BLaER1 treated with 17β-estradiol and CSF1 and Interleukin-3, amounts not matched to agents 10 nM and 100 nM (cell line): Measurements from ENCODE around the gene KIAA1958.

Source experiments
- H3K27ac ChIP-seq, 11 experiments: shearing (Covaris generic); formaldehyde crosslinking; 2 replicates each; pipeline ENCODE4 v1.8.1; 2022
- H3K27me3 ChIP-seq, 11 experiments: shearing (Covaris generic); formaldehyde crosslinking; 2 replicates each; pipeline ENCODE4 v1.8.1; 2022
- H3K36me3 ChIP-seq, 11 experiments: shearing (Covaris generic); formaldehyde crosslinking; 2 replicates each; pipeline ENCODE4 v1.8.1; 2022
- H3K4me1 ChIP-seq, 10 experiments: shearing (Covaris generic); formaldehyde crosslinking; 2 replicates each; pipeline ENCODE4 v1.8.1; 2022
- H3K4me2 ChIP-seq, 11 experiments: shearing (Covaris generic); formaldehyde crosslinking; 2 replicates each; pipeline ENCODE4 v1.8.1; 2022
- H3K4me3 ChIP-seq, 10 experiments: shearing (Covaris generic); formaldehyde crosslinking; 2 replicates each; pipeline ENCODE4 v1.8.1; 2022
- H3K9ac ChIP-seq, 11 experiments: shearing (Covaris generic); formaldehyde crosslinking; 2 replicates each; pipeline ENCODE4 v1.8.1; 2022
- H3K9me3 ChIP-seq, 11 experiments: shearing (Covaris generic); formaldehyde crosslinking; replicated peaks in 1 of 11; 2 replicates each; pipeline ENCODE4 v1.8.1; 2022
- H4K20me1 ChIP-seq, 11 experiments: shearing (Covaris generic); formaldehyde crosslinking; 2 replicates each; pipeline ENCODE4 v1.8.1; 2022
- Cebpa-rat ChIP-seq, 11 experiments: shearing (Covaris generic); IDR thresholded peaks; 2 replicates each; pipeline ENCODE4 v1.8.1; 2022

The KIAA1958 gene

DNA sequence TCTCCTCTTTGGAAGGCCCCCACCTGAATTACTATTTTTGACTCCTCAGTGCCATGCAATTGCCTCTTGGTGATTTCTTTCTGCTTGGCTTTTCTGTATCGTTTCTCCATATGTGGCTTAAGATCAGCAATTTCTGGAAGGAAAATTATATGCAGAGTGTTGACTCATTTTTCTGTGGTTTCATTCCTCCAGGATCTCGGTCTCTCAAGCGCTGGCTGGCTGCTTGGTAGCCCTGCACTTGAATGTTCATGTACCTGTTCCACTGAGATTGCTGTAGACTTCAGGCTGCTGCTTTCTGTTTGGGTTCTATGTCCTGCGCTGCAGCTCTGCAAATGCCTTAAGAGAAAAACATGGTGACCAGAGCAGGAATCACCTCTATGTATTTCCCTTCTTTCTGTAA is 153.7 kb downstream of the KIAA1958 start:
- peaks cover 23 to 56% (median 35%) of the 10 kb centered on the region in 11 experiments for H3K36me3 ChIP-seq
- no peaks in the 10 kb centered on the region for H3K4me1 ChIP-seq
- no peak for TF ChIP-seq Cebpa-rat (IDR thresholded peaks at IDR 0.05)
- no peak overlapping the region for H3K4me2 ChIP-seq
- no peak overlapping the region for H3K4me3 ChIP-seq
- H3K9me3 ChIP-seq: peaks cover 28 to 44% (median 37%) of the 10 kb centered on the region in 11 experiments
- H3K27ac ChIP-seq: no peak overlapping the region
- no peaks in the 10 kb centered on the region for H4K20me1 ChIP-seq
- H3K27me3 ChIP-seq: no peaks in the 10 kb centered on the region
- no peak overlapping the region for H3K9ac ChIP-seq

DNA sequence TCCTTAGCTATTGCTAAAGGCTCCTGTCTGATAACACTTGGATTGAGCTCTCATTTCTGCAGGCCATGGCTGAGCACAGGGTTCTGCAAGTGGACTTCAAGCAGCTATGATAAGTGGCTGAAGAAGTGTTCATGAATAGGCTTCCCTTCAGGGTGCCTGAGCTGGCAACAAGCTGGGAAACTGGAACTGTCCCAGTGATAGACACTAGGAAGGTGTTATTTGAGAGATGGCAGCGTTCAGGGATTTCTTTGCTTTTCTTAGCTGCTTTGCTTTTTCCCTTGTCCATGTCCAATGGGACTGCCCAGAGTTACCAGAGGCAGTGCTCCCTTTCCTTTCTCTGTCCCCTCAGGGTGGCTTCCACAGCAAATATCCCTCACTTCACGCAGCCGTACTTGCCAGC is 155.5 kb downstream of the KIAA1958 start:
- no peak for TF ChIP-seq Cebpa-rat (IDR thresholded peaks at IDR 0.05)
- Histone ChIP-seq H3K36me3 (peaks cover 40 to 72% (median 52%) of the 10 kb centered on the region in 11 experiments), H3K4me1 (no peaks in the 10 kb centered on the region), H3K27me3 (no peaks in the 10 kb centered on the region), H3K9ac (no peak overlapping the region), H4K20me1 (no peaks in the 10 kb centered on the region), H3K4me3 (no peak overlapping the region), H3K27ac (no peak overlapping the region), H3K4me2 (no peak overlapping the region), H3K9me3 (peaks cover 45 to 62% (median 53%) of the 10 kb centered on the region in 11 experiments)

DNA sequence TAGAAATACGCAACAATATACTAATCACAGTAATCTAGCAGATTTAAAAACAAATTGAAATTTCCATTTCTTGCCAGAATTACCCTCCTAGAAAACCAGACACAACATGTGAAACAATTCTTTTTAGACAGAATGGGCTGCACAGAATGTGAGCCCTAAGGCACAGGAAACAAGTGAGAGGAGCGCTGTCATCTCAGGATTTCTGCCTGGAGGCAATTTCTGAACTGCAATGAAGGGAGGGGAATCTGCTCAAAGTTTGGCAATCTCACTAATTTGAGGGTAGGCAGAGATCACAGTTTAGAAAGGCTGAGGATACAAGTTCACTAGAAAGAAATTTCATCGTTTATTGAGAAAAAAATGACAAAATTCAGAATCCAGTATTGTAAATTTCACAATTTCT is 161.0 kb downstream of the KIAA1958 start:
- no peak overlapping the region for H3K27ac ChIP-seq
- TF ChIP-seq Cebpa-rat (IDR thresholded peaks at IDR 0.05): no peak

DNA sequence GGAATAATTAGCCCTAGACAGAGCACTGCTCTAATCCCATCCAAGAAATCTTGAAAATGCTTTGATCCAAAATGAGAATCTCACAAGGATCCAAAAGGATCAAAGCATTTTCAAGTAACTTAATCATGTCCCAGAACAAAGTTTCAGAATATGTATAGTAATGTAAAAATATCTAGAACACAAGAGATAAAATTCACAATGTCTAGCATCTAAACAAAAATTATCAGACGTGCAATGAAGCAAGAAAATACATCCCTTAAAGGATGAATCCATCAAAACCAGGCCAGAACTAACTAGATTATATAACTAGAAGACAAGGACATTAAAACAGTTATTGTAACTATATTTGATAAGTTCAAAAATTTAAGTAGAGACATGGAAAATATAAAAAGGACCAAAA is 162.0 kb downstream of the KIAA1958 start:
- peak overlapping the region in 1 of 10 experiments; percentile 18; a peak in 1 of 20 replicates for H3K4me3 ChIP-seq
- no peaks in the 10 kb centered on the region for H3K27me3 ChIP-seq
- peaks cover 37 to 52% (median 42%) of the 10 kb centered on the region in 11 experiments for H3K9me3 ChIP-seq
- no peak overlapping the region for H3K27ac ChIP-seq
- H3K36me3 ChIP-seq: peaks cover 42 to 76% (median 52%) of the 10 kb centered on the region in 11 experiments
- H4K20me1 ChIP-seq: no peaks in the 10 kb centered on the region
- TF ChIP-seq Cebpa-rat (IDR thresholded peaks at IDR 0.05): no peak
- H3K9ac ChIP-seq: no peak overlapping the region
- no peak overlapping the region for H3K4me2 ChIP-seq
- no peaks in the 10 kb centered on the region for H3K4me1 ChIP-seq

More for the DNA sequence above, 161.0 kb downstream of the KIAA1958 start:
- Histone ChIP-seq H3K9me3 (peaks cover 37 to 54% (median 45%) of the 10 kb centered on the region in 11 experiments), H3K4me2 (no peak overlapping the region), H3K36me3 (peaks cover 40 to 66% (median 50%) of the 10 kb centered on the region in 11 experiments), H3K4me3 (no peak overlapping the region), H3K9ac (no peak overlapping the region), H3K27me3 (no peaks in the 10 kb centered on the region), H3K4me1 (no peaks in the 10 kb centered on the region), H4K20me1 (no peaks in the 10 kb centered on the region)

DNA sequence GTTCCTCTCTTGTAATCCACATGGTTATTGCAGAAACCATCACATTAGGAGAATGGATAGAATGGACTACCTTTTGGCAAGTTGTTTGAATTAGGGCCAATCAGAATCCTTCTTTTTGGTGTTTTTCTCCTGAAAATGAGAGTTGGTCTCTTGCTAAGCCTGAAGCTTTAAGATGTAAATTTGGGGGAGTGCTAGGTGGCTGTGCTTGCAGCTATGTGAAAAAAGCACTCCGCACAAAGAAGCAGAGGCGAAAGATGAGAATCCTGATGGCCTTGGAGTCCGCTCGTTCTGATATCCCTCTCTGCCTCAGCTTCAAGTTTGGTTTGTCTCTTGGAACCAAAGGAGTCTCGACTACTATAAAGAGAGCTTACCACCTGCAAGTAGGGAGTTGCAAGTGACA is 167.7 kb downstream of the KIAA1958 start:
- Histone ChIP-seq H3K36me3 (peaks cover 10 to 45% (median 26%) of the 10 kb centered on the region in 11 experiments), H3K4me1 (no peaks in the 10 kb centered on the region), H3K9me3 (peaks cover 2 to 9% (median 4%) of the 10 kb centered on the region in 11 experiments), H3K4me3 (no peak overlapping the region), H3K9ac (no peak overlapping the region), H3K27me3 (no peaks in the 10 kb centered on the region), H3K4me2 (no peak overlapping the region), H3K27ac (no peak overlapping the region), H4K20me1 (no peaks in the 10 kb centered on the region)
- TF ChIP-seq Cebpa-rat (IDR thresholded peaks at IDR 0.05): no peak

DNA sequence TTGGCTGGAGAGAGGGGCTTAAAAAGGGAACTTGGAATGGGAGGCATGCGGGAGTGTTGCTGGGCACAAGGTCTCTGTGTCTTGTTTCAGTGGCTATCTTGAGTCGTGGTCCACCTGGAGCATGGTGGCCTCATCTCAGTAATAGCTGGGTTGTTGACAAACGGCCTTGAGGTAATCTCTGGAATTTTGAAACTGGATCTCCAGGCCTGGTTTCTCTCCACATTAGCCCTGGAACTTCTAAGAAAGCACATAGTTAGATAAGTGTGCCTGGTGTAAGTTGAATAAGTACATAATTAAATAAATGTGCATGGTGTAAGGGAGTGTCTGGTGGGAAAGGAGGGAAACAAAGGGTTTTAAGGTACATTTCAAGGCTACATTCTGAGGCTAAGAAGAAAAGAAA is 169.0 kb downstream of the KIAA1958 start:
- H3K4me1 ChIP-seq: no peaks in the 10 kb centered on the region
- no peaks in the 10 kb centered on the region for H3K9me3 ChIP-seq
- H4K20me1 ChIP-seq: no peaks in the 10 kb centered on the region
- no peak overlapping the region for H3K27ac ChIP-seq
- H3K4me2 ChIP-seq: no peak overlapping the region
- H3K4me3 ChIP-seq: no peak overlapping the region
- H3K27me3 ChIP-seq: no peaks in the 10 kb centered on the region
- peaks cover 21 to 51% (median 33%) of the 10 kb centered on the region in 11 experiments for H3K36me3 ChIP-seq
- no peak for TF ChIP-seq Cebpa-rat (IDR thresholded peaks at IDR 0.05)
- no peak overlapping the region for H3K9ac ChIP-seq

DNA sequence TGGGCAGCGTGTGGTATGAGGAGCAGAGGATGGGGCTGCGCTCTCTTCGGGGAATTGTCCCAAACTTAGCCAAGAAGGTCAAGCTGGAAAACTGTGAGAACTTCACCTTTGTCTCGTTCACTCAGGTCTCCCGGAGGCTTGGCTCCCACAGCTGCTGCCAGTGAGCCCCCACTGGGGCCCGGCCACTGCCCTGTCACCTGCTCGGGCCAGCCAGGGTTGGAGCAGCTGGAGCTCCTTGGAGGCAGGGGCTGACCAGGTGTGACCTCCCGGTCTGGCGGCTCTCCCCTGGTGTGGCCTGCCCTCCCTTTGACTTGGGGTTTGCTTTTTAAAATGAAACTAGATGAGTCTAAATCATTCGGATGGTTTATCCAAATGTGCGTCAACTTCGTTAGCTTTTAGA is 173.3 kb downstream of the KIAA1958 start:
- no peak overlapping the region for H3K27ac ChIP-seq
- TF ChIP-seq Cebpa-rat (IDR thresholded peaks at IDR 0.05): no peak
- no peak overlapping the region for H3K4me2 ChIP-seq

DNA sequence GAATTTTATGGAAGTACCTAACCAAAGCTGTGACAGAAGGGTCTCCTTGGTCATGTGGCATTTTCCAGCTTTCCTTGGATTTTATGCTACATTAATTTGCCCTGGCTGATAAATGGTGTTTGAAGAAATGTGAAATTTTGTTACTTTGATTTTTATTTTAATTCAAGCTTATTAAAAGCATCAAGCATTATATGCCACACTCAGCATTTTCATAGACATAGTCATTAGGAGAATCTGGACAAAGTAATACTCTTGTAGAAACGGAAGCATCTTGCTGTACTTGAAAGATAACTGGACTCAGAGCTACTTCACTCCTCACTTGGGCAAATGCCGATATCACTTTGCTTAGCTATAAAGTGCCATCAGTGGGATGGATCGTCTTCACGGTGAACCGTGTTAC is 177.1 kb downstream of the KIAA1958 start:
- Histone ChIP-seq H3K27me3 (no peaks in the 10 kb centered on the region), H4K20me1 (no peaks in the 10 kb centered on the region), H3K9me3 (no peaks in the 10 kb centered on the region), H3K4me2 (no peak overlapping the region), H3K36me3 (peaks cover 13 to 30% (median 20%) of the 10 kb centered on the region in 11 experiments), H3K9ac (no peak overlapping the region), H3K4me1 (no peaks in the 10 kb centered on the region), H3K27ac (no peak overlapping the region), H3K4me3 (no peak overlapping the region)
- no peak for TF ChIP-seq Cebpa-rat (IDR thresholded peaks at IDR 0.05)

More for the DNA sequence above, 173.3 kb downstream of the KIAA1958 start:
- H3K9ac ChIP-seq: no peak overlapping the region
- H3K4me1 ChIP-seq: no peaks in the 10 kb centered on the region
- H3K36me3 ChIP-seq: peaks cover 13 to 40% (median 22%) of the 10 kb centered on the region in 11 experiments
- no peaks in the 10 kb centered on the region for H3K27me3 ChIP-seq
- H4K20me1 ChIP-seq: no peaks in the 10 kb centered on the region
- no peak overlapping the region for H3K4me3 ChIP-seq
- H3K9me3 ChIP-seq: no peaks in the 10 kb centered on the region

DNA sequence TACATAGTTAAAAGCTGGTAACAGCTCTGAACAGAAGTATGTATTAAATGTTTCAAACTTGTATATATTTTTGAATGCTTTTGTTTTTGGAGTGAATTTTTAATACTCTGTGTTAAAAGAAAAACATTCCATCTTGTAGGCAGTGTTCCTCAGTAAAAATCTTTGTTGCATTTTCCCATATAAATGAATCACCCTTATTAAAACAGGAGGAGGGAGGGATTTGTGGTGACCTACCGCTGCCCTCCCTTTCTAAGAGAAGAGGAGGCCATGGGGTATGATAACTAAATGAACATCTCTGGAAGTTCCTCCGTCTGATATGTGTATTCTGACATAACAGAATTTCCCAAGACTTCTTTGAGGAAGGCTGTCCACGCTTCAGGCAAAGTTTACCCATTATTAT is 177.9 kb downstream of the KIAA1958 start:
- no peak for TF ChIP-seq Cebpa-rat (IDR thresholded peaks at IDR 0.05)
- H3K4me1 ChIP-seq: no peaks in the 10 kb centered on the region
- no peaks in the 10 kb centered on the region for H4K20me1 ChIP-seq
- H3K4me2 ChIP-seq: no peak overlapping the region
- H3K36me3 ChIP-seq: peaks cover 8 to 22% (median 14%) of the 10 kb centered on the region in 11 experiments
- no peak overlapping the region for H3K27ac ChIP-seq
- no peaks in the 10 kb centered on the region for H3K9me3 ChIP-seq
- H3K4me3 ChIP-seq: no peak overlapping the region
- no peaks in the 10 kb centered on the region for H3K27me3 ChIP-seq
- H3K9ac ChIP-seq: no peak overlapping the region

DNA sequence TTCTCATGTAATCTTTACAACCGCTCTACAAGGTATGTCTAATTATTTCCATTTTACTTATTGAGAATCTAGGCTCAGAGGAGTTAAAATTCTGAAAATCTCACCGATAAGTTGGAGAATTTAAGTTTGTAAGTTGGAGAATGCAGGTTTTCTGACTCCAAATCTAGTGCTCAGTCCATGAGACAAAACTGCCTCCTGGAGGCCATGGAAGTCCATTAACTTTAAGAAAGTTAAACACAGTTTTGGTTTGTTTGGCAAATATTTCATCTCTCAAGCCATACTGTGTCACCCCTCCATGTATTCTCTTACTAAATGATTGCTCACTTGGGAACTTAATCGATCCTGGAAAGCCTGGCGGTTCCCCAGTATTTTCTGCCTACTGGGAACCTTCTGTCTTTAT is 178.7 kb downstream of the KIAA1958 start:
- no peak overlapping the region for H3K27ac ChIP-seq
- H4K20me1 ChIP-seq: no peaks in the 10 kb centered on the region
- no peaks in the 10 kb centered on the region for H3K4me1 ChIP-seq
- no peak overlapping the region for H3K9ac ChIP-seq
- peaks cover 0 to 13% (median 7%) of the 10 kb centered on the region in 11 experiments; a peak in 13 of 22 replicates for H3K36me3 ChIP-seq
- H3K4me2 ChIP-seq: no peak overlapping the region
- H3K9me3 ChIP-seq: no peaks in the 10 kb centered on the region
- no peak overlapping the region for H3K4me3 ChIP-seq
- no peaks in the 10 kb centered on the region for H3K27me3 ChIP-seq
- no peak for TF ChIP-seq Cebpa-rat (IDR thresholded peaks at IDR 0.05)
